ENCODE data around the gene SCYL1. TPM values are rescaled to one million over a fixed set of nuclear protein-coding genes. Genes with fewer than 3 reads are reported as not detected.

Gene SCYL1
- total RNA-seq, 1 experiment from 2014 or later = 106 TPM

GRCh38 chr11:65492637-65493366 lies 32.1 kb upstream of the SCYL1 start:
- no TSS peak for BruUV-seq (replicated peaks)
- TF ChIP-seq EZH2 (IDR thresholded peaks at IDR 0.05; ENCODE audit: low read depth) (no peak), CTCF (conservative IDR thresholded peaks at IDR 0.05) (no peak)
- DNase-seq = peak; percentile 58 to 69

GRCh38 chr11:65493367-65494176 lies 31.3 kb upstream of the SCYL1 start:
- ChIA-PET POLR2A (ENCODE audit: unreplicated experiment) (interaction anchor here (0.6 to 3.6 kb wide), 12 partner anchors 13 to 411 kb away, joined by 3 to 34 read pairs (median 6); partner anchors contain the start of genes NEAT1 and SLC25A45), CTCF (interaction anchor here (0.6 to 4.4 kb wide), 6 partner anchors 15 to 112 kb away, joined by 3 to 18 read pairs (median 4); no protein-coding TSS in a partner anchor)
- Histone ChIP-seq H3K4me3 (no peak overlapping the region; the same call in 1 of the 2 replicates), H3K4me2 (peak overlapping the region; percentile 70), H4K20me1 (ENCODE audit: insufficient read depth) (no peaks in the 10 kb centered on the region), H3K27me3 (ENCODE audit: insufficient read depth, low read depth) (no peaks in the 10 kb centered on the region), H3F3A (ENCODE audit: insufficient read depth, low read depth) (peaks cover 70% of the 10 kb centered on the region), H3K9me2 (ENCODE audit: insufficient read depth) (no peaks in the 10 kb centered on the region), H3K9me3 (ENCODE audit: insufficient read depth, low read depth) (no peaks in the 10 kb centered on the region), H3K79me2 (ENCODE audit: low read depth) (peaks cover 16% of the 10 kb centered on the region), H3K36me3 (ENCODE audit: low read depth) (no peaks in the 10 kb centered on the region), H3K4me1 (replicated peaks; ENCODE audit: insufficient read depth) (peaks cover 77% of the 10 kb centered on the region), H3K27ac (peak overlapping the region; percentile 88), H2AFZ (no peak overlapping the region)
- TF ChIP-seq CTCF (conservative IDR thresholded peaks at IDR 0.05) (no peak), EZH2 (IDR thresholded peaks at IDR 0.05; ENCODE audit: low read depth) (no peak)
- intact Hi-C loops (cut with micrococcal nuclease; ENCODE audit: unreplicated experiment) = loop anchor here (10.0 kb wide), 1 partner anchor 291 kb away; the partner anchor contains the start of genes AP5B1 and OVOL1
- peak; percentile 90 to 97 for DNase-seq
- TSS peak; percentile 50 for BruUV-seq (replicated peaks)

More at GRCh38 chr11:65492637-65493366, 32.1 kb upstream of the SCYL1 start:
- Histone ChIP-seq H3K36me3 (ENCODE audit: low read depth) (no peaks in the 10 kb centered on the region), H3K27me3 (ENCODE audit: insufficient read depth, low read depth) (no peaks in the 10 kb centered on the region), H3F3A (ENCODE audit: insufficient read depth, low read depth) (peaks cover 67% of the 10 kb centered on the region), H3K27ac (peak overlapping the region; percentile 88), H3K9me2 (ENCODE audit: insufficient read depth) (no peaks in the 10 kb centered on the region), H3K79me2 (ENCODE audit: low read depth) (peaks cover 8% of the 10 kb centered on the region), H2AFZ (no peak overlapping the region), H3K4me1 (replicated peaks; ENCODE audit: insufficient read depth) (peaks cover 85% of the 10 kb centered on the region), H4K20me1 (ENCODE audit: insufficient read depth) (no peaks in the 10 kb centered on the region), H3K4me2 (peak overlapping the region; percentile 70), H3K4me3 (no peak overlapping the region), H3K9me3 (ENCODE audit: insufficient read depth, low read depth) (no peaks in the 10 kb centered on the region)
- POLR2A ChIA-PET (ENCODE audit: unreplicated experiment) = interaction anchor here (0.5 to 3.6 kb wide), 10 partner anchors 11 to 976 kb away, joined by 3 to 41 read pairs (median 10); partner anchors contain the start of gene SLC25A45
- CTCF ChIA-PET = interaction anchor here (0.6 to 4.4 kb wide), 6 partner anchors 15 to 111 kb away, joined by 3 to 18 read pairs (median 4); no protein-coding TSS in a partner anchor
- intact Hi-C loops (cut with micrococcal nuclease; ENCODE audit: unreplicated experiment) = loop anchor here (10.0 kb wide), 1 partner anchor 292 kb away; the partner anchor contains the start of genes AP5B1 and OVOL1
